Hepatocyte (in vitro differentiated cells): Measurements from ENCODE around the gene MUC2. TPM values are rescaled to one million over a fixed set of nuclear protein-coding genes. Genes with fewer than 3 reads are reported as not detected.

Source experiments
- DNase-seq: peaks from one replicate; pipeline ENCODE4 v3.0.0-alpha.2; 2016; ENCODE audit warnings: low spot score
- H2AFZ ChIP-seq: fragments of 200-600 bp; sonication (generic); 2 replicates; pipeline ENCODE4 v1.6.0; 2016; ENCODE audit warnings: antibody characterized with exemption, mild to moderate bottlenecking
- H3K27ac ChIP-seq: fragments of 200-600 bp; sonication (generic); 2 replicates; pipeline ENCODE4 v1.5.1; 2016; ENCODE audit warnings: mild to moderate bottlenecking
- H3K27me3 ChIP-seq: fragments of 200-600 bp; sonication (generic); 2 replicates; pipeline ENCODE4 v1.6.1; 2016
- H3K36me3 ChIP-seq: fragments of 200-600 bp; sonication (generic); replicated peaks from 2 replicates; pipeline ENCODE4 v1.5.1; 2016; ENCODE audit warnings: low read depth; ENCODE audit not compliant: insufficient read depth
- H3K4me1 ChIP-seq: fragments of 200-600 bp; sonication (generic); 2 replicates; pipeline ENCODE4 v1.5.1; 2016; ENCODE audit warnings: mild to moderate bottlenecking, moderate library complexity; ENCODE audit not compliant: insufficient read depth
- H3K4me2 ChIP-seq: fragments of 200-600 bp; sonication (generic); 2 replicates; pipeline ENCODE4 v1.6.0; 2016
- H3K4me3 ChIP-seq: fragments of 200-600 bp; sonication (generic); 2 replicates; pipeline ENCODE4 v1.5.1; 2016; ENCODE audit warnings: mild to moderate bottlenecking
- H3K79me2 ChIP-seq: fragments of 200-600 bp; sonication (generic); 2 replicates; pipeline ENCODE4 v1.6.0; 2017; ENCODE audit warnings: mild to moderate bottlenecking
- H3K9me2 ChIP-seq: fragments of 200-600 bp; sonication (generic); replicated peaks from 2 replicates; pipeline ENCODE4 v1.6.0; 2017; ENCODE audit warnings: mild to moderate bottlenecking; ENCODE audit not compliant: insufficient read depth
- H3K9me3 ChIP-seq: fragments of 200-600 bp; sonication (generic); 2 replicates; pipeline ENCODE4 v1.5.1; 2016; ENCODE audit warnings: low read depth, mild to moderate bottlenecking
- H4K20me1 ChIP-seq: fragments of 200-600 bp; sonication (generic); 2 replicates; pipeline ENCODE4 v1.6.0; 2016; ENCODE audit warnings: mild to moderate bottlenecking; ENCODE audit not compliant: insufficient read depth, poor library complexity, severe bottlenecking
- EZH2 ChIP-seq: fragments of 200-600 bp; sonication (generic); IDR thresholded peaks from 2 replicates; pipeline ENCODE4 v1.6.1; 2016; ENCODE audit warnings: antibody characterized with exemption, mild to moderate bottlenecking, borderline replicate concordance
- EZH2phosphoT487 ChIP-seq: fragments of 200-600 bp; sonication (generic); IDR thresholded peaks from one replicate; pipeline ENCODE4 v1.6.1; 2018; ENCODE audit warnings: antibody characterized with exemption, mild to moderate bottlenecking, low read depth, moderate library complexity; ENCODE audit not compliant: unreplicated experiment, severe bottlenecking
- WGBS: methylation state at CpG from one replicate; pipeline ENCODE4 v1.1.6; 2016; ENCODE audit warnings: low lambda C conversion rate; ENCODE audit errors: missing lambda C conversion rate; 5-methylcytosine and 5-hydroxymethylcytosine counted together
- polyA plus RNA-seq: library from polyadenylated mRNA; unstranded; fragments of >200 nt; fragmentation: Nextera tagmentation; extraction: Ambion mirVana; gene quantifications from 2 replicates; pipeline ENCODE4 v1.2.1, GENCODE V29; 2016
- total RNA-seq: library from RNA; depleted of rRNA; stranded (reverse); fragments of >200 nt; gene quantifications from 2 replicates; pipeline ENCODE4 v1.2.3, GENCODE V29; 2014
- TF ChIP-seq, protein P1 (sequence below): fragments of 200-600 bp; sonication (generic); IDR thresholded peaks from 2 replicates; pipeline ENCODE4 v1.5.1; 2016; ENCODE audit warnings: antibody characterized with exemption, mild to moderate bottlenecking; ENCODE audit not compliant: poor library complexity

The MUC2 gene
- total and polyA plus RNA-seq, 2 experiments from 2014 or later = 0.77 to 6.7 TPM

DNA sequence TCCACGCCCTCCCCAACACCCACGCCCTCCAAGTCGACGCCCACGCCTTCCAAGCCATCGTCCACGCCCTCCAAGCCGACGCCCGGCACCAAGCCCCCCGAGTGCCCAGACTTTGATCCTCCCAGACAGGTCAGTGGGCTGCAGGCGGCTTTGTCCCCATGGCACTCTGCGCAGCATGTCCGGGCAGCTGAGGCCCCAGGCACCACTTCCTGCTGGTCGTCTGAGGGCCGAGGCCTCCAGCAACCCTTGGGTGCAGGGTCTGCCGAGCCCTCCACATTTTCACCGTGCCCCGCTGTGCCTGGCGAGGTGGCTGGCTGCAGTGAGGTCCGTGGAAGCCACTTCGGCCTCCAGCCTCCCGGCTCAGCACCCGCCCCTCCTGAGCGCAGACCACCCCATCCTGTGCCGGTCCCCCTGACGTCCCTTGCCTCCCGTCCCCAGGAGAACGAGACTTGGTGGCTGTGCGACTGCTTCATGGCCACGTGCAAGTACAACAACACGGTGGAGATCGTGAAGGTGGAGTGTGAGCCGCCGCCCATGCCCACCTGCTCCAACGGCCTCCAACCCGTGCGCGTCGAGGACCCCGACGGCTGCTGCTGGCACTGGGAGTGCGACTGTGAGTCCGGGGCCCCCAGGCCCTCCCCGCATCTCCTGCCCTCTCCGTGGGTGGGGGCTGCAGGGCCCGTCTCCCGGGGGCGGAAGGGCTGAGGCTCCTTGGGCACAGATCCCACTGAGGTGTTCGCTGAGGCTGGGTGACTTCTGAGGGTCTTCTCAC lies 26.8 kb downstream of the MUC2 start:
- 88% methylated on average over 43 of the region's 50 CpGs for WGBS
- no peaks in the 10 kb centered on the region for H3K9me3 ChIP-seq
- H3K79me2 ChIP-seq = no peaks in the 10 kb centered on the region
- no peak for TF ChIP-seq EZH2
- TF ChIP-seq, protein P1, sequence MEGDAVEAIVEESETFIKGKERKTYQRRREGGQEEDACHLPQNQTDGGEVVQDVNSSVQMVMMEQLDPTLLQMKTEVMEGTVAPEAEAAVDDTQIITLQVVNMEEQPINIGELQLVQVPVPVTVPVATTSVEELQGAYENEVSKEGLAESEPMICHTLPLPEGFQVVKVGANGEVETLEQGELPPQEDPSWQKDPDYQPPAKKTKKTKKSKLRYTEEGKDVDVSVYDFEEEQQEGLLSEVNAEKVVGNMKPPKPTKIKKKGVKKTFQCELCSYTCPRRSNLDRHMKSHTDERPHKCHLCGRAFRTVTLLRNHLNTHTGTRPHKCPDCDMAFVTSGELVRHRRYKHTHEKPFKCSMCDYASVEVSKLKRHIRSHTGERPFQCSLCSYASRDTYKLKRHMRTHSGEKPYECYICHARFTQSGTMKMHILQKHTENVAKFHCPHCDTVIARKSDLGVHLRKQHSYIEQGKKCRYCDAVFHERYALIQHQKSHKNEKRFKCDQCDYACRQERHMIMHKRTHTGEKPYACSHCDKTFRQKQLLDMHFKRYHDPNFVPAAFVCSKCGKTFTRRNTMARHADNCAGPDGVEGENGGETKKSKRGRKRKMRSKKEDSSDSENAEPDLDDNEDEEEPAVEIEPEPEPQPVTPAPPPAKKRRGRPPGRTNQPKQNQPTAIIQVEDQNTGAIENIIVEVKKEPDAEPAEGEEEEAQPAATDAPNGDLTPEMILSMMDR = no peak
- no peak overlapping the region for H3K4me3 ChIP-seq
- no peak overlapping the region for H2AFZ ChIP-seq
- H3K4me2 ChIP-seq = no peak overlapping the region
- H3K27ac ChIP-seq = no peak overlapping the region
- no peak for DNase-seq
- H3K36me3 ChIP-seq = no peaks in the 10 kb centered on the region
- H3K4me1 ChIP-seq = no peaks in the 10 kb centered on the region
- no peaks in the 10 kb centered on the region for H3K27me3 ChIP-seq
- H4K20me1 ChIP-seq = no peaks in the 10 kb centered on the region
- no peaks in the 10 kb centered on the region for H3K9me2 ChIP-seq

DNA sequence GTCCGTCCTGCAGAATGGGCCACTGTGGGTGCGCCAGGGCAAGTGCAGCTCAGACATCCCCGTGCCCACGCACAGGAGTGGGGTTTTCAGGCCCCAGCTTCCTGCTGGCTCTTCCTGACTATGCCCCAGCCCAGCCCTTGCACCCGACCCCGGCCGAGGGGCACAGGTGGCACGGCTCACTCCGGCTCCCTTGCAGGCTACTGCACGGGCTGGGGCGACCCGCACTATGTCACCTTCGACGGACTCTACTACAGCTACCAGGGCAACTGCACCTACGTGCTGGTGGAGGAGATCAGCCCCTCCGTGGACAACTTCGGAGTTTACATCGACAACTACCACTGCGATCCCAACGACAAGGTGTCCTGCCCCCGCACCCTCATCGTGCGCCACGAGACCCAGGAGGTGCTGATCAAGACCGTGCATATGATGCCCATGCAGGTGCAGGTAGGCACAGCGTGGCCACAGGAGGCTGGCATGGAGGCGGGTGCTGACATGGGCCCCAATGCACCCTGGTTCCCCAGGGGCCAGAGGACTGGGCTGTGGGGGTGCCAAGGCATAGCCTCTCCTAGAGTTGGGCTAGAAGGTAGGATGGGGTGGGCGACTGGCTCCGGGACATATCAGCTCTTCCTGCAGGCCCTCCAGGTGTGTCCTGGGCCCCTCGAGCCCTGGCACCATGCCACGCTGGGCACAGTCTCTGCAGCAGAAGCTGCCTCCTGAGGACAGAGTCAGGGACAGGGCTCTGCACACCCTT lies 27.7 kb downstream of the MUC2 start:
- Histone ChIP-seq H3K27ac (no peak overlapping the region), H3K4me1 (no peaks in the 10 kb centered on the region), H3K9me3 (no peaks in the 10 kb centered on the region), H2AFZ (no peak overlapping the region), H3K9me2 (no peaks in the 10 kb centered on the region), H3K4me2 (no peak overlapping the region), H3K36me3 (no peaks in the 10 kb centered on the region), H3K27me3 (no peaks in the 10 kb centered on the region), H4K20me1 (no peaks in the 10 kb centered on the region), H3K4me3 (no peak overlapping the region), H3K79me2 (no peaks in the 10 kb centered on the region)
- TF ChIP-seq EZH2phosphoT487 (no peak), EZH2 (no peak)
- TF ChIP-seq, protein P1 = no peak
- WGBS = 92% methylated on average over 31 of the region's 31 CpGs
- no peak for DNase-seq

DNA sequence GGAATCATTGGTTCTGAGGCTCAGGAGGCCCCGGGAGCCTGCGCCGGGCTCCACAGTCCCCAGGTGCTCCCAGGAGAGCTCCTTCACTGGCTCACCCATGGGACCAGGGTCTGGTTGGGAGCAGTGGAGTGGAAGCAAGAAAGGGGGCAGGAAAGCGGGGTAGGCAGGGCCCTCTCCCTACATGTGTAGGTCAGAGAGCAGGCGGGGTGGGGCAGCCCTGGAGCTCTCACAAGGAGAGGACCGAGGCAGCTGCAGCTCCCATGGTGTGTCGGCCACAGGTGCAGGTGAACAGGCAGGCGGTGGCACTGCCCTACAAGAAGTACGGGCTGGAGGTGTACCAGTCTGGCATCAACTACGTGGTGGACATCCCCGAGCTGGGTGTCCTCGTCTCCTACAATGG lies 28.3 kb downstream of the MUC2 start:
- H3K27me3 ChIP-seq = no peaks in the 10 kb centered on the region
- no peak for TF ChIP-seq EZH2
- TF ChIP-seq EZH2phosphoT487 = no peak
- TF ChIP-seq, protein P1 = no peak
- H3K27ac ChIP-seq = no peak overlapping the region
- no peaks in the 10 kb centered on the region for H4K20me1 ChIP-seq
- H3K4me2 ChIP-seq = no peak overlapping the region
- no peaks in the 10 kb centered on the region for H3K79me2 ChIP-seq
- no peaks in the 10 kb centered on the region for H3K36me3 ChIP-seq
- no peaks in the 10 kb centered on the region for H3K9me3 ChIP-seq
- no peak overlapping the region for H2AFZ ChIP-seq
- WGBS = 96% methylated on average over 10 of the region's 12 CpGs
- no peak for DNase-seq
- no peaks in the 10 kb centered on the region for H3K4me1 ChIP-seq
- H3K9me2 ChIP-seq = no peaks in the 10 kb centered on the region
- no peak overlapping the region for H3K4me3 ChIP-seq
